HG03432 (cell line): ENCODE measurements around the gene FBXL19.

Experiments
- ATAC-seq: cut with Tn5 transposase; IDR thresholded peaks from one replicate; pipeline ENCODE4 v1.9.1; 2021; ENCODE audit warnings: mild to moderate bottlenecking, moderate library complexity; ENCODE audit not compliant: unreplicated experiment

FBXL19 gene

GRCh38 chr16:30961384-30961783, 38.0 kb downstream of the FBXL19 start:
- ATAC-seq = no peak

- no peak for ATAC-seq
Observed at GRCh38 chr16:30963925-30964511, 40.6 kb downstream of the FBXL19 start.

- no peak for ATAC-seq
Observed at GRCh38 chr16:30964574-30965226, 41.3 kb downstream of the FBXL19 start.

- ATAC-seq = no peak
Observed at GRCh38 chr16:30965436-30965835, 42.1 kb downstream of the FBXL19 start.

- no peak for ATAC-seq
Observed at GRCh38 chr16:30966033-30966619, 42.8 kb downstream of the FBXL19 start.

GRCh38 chr16:30967795-30968194, 44.4 kb downstream of the FBXL19 start:
- ATAC-seq = no peak

GRCh38 chr16:30969246-30969842, 46.0 kb downstream of the FBXL19 start:
- ATAC-seq = no peak

GRCh38 chr16:30971298-30971697, 47.9 kb downstream of the FBXL19 start:
- no peak for ATAC-seq

GRCh38 chr16:30972872-30973271, 49.5 kb downstream of the FBXL19 start:
- no peak for ATAC-seq

GRCh38 chr16:30974348-30974747, 51.0 kb downstream of the FBXL19 start:
- ATAC-seq = no peak

- ATAC-seq = no peak
Observed at GRCh38 chr16:30976486-30976885, 53.1 kb downstream of the FBXL19 start.

- no peak for ATAC-seq
Observed at GRCh38 chr16:30977502-30977901, 54.1 kb downstream of the FBXL19 start.

GRCh38 chr16:30979170-30980022, 56.0 kb downstream of the FBXL19 start:
- ATAC-seq = no peak

GRCh38 chr16:30980023-30980371, 56.6 kb downstream of the FBXL19 start:
- no peak for ATAC-seq

- no peak for ATAC-seq
Observed at GRCh38 chr16:30980434-30980833, 57.1 kb downstream of the FBXL19 start.

- ATAC-seq = no peak
Observed at GRCh38 chr16:30980959-30981358, 57.6 kb downstream of the FBXL19 start.

GRCh38 chr16:30982548-30983288, 59.3 kb downstream of the FBXL19 start:
- ATAC-seq = no peak

GRCh38 chr16:30983289-30983889, 60.0 kb downstream of the FBXL19 start:
- no peak for ATAC-seq

GRCh38 chr16:30983898-30984610, 60.7 kb downstream of the FBXL19 start:
- ATAC-seq = no peak
